Activated gamma-delta T cell treated with Interleukin-2 at 50 U/mL for 16 hours (primary cell): Measurements from ENCODE around the gene AGPAT1.
"Not testable (repeated sequence)": the region's sequence is repeated elsewhere in the genome, so short reads cannot be mapped to it uniquely, and the experiment has no call there.

ENCODE experiments used
- DNase-seq: peaks from one replicate; pipeline ENCODE4 v3.0.0-alpha.2; 2020

The AGPAT1 gene

GRCh38 chr6:32175711-32176475 is at the start of gene AGPAT1:
Gene AGPAT1 (minus strand): TSS chr6:32176084. CDS start chr6:32171496, 4,588 bp downstream.
- peak; percentile 97 for DNase-seq

- DNase-seq, result no peak
Observed at GRCh38 chr6:32224696-32225095, 48.8 kb upstream of the AGPAT1 start.

GRCh38 chr6:32223258-32224235 is 47.7 kb upstream of the AGPAT1 start, which contains the start of gene NOTCH4:
Gene NOTCH4 (minus strand): TSS chr6:32224067. CDS start chr6:32223928, 139 bp downstream.
- no peak for DNase-seq

DNA sequence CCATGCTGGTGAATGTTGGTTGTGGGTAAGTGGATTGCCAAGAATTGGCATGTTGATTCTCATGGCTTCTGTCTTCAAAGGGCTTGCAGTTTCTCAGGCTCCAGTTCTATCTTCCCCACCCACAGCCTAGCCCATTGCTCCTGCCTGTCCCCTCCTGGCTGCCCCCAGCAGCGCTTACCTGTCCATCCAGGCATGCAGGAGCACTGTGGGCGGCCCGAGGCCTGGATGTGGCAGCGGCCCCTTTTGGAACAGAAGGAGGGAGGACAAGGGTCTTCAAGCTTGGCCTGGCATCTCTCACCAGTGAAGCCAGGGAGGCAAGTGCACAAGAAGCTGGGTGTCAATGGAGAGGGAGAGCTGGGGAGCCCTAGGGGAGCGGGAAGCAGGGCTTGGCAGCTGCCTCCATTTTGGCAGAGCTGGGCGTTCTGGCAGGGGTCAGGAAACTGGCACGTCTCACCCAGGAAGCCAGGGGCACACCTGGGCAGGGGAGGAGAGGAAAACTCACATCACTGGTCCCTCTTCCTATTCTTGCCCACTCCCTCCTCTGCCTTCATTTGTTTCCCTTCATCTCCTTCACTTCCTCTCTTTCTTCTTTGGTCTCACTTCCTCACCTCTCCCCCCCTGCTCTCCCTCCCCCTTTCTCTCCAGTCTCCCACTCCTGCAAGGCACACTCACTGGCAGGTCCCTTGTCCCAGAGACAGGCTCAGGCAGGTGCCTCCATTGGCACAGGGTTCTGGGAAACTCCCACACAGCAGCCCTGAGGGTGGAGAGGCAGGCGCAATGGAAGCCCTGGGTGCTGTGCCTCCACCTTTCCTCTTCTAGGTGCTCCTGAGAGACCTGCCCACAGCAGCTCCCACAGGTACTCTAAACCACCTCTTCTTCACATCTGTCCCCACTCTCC is 46.7 kb upstream of the AGPAT1 start:
- DNase-seq, result no peak

DNA sequence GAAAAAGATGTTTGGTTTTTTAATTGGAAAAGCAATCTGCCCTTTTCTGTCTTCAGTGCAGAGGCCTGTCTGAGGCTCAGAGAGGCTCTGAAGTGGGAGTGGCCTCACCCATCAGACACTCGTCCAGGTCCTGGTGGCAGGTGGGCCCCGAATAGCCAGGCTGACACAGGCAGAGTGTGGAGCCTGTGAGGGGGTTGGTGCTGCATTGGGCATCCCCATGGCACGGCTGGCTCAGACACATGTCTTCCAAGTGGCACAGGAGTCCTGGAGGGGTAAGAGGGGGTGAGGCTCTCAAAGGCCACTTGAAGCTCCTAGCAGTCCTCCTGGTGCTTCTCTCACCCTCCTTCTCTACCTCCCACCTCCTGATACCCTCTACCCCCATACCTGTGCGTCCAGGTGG is 44.1 kb upstream of the AGPAT1 start:
- DNase-seq, result no peak

DNA sequence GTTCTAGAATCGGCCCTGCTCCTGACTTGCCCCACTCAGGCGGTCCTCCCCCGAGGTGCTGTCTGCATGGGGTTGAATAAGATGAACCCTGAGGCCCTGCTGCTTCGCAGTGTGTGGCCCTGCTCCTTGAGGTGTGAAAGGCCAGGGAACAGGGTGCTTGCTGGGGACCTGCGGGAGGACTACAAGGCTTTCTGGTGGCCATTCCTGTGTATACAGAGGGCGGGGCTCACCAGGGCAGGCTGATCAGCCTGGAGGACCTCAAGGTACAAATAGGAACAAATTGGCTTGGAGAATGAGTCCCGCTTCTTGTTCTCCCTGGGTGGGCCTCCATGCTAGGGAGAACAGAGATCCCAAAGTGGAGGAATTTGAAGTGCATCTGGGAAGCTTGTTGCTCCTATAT is 42.3 kb upstream of the AGPAT1 start:
- no peak for DNase-seq

DNA sequence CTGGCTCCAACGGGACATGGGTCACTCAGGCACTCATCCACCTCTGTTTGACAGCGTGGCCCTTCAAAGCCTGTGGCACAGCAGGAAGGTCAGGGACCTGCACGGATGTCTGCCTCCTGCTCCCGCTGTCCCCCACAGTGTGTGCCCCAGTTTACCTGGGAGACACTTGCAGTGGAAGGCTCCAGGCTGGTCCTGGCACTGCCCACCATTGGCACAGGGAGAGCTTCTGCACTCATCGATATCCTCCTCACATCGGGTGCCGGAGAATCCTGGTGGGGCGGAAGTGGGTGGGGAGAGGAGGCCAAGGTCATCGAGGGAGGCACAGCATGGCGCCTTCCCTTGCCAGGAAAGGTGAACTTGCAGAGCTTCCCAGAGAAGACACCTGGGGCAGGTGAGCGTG is 41.1 kb upstream of the AGPAT1 start:
- no peak for DNase-seq

GRCh38 chr6:32216285-32216684 is 40.4 kb upstream of the AGPAT1 start:
- no peak for DNase-seq

DNA sequence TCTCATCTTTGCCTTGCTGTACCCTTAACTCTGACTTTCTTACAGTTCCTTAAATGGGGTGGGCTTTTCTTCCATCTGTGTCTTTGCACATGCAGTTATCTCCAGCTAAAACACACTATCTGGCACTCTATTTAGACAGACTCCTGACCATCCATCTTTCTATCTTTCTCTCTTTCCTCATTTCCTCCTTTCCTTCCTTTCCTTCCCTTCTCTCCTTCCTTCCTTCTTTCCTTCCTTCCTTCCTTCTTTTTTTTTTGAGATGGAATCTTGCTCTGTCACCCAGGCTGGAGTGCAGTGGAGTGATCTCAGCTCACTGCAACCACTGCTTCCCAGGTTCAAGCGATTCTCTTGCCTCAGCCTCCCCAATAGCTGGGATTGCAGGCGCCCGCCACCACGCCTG is 39.7 kb upstream of the AGPAT1 start:
- no peak for DNase-seq

- DNase-seq, result no peak
Observed at GRCh38 chr6:32214126-32214525, 38.2 kb upstream of the AGPAT1 start.

DNA sequence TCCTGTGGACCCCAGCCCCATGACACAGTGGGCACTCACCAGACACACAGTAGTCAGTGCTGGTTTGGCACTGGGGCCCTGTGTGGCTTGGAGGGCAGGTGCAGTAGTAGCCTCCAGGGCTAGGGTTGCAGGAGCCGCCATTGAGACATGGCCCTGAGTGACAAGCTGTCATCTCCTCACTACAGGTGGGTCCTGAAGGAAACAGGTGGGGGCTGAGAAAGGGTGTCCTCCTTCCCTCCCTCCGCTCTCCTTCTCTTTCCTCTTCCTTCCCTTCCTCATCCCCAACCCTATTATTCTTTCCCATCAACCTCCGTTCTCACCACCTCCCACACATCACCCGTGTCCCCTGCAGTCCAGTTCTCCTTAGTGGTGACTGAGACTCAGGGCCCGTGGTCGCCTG is 37.8 kb upstream of the AGPAT1 start:
- DNase-seq, result no peak

GRCh38 chr6:32212076-32212760 is 36.3 kb upstream of the AGPAT1 start:
- DNase-seq, result no peak

- DNase-seq, result not testable (repeated sequence)
Observed at GRCh38 chr6:32211432-32211831, 35.5 kb upstream of the AGPAT1 start.

- DNase-seq, result no peak
Observed at GRCh38 chr6:32210191-32210601, 34.3 kb upstream of the AGPAT1 start.

DNA sequence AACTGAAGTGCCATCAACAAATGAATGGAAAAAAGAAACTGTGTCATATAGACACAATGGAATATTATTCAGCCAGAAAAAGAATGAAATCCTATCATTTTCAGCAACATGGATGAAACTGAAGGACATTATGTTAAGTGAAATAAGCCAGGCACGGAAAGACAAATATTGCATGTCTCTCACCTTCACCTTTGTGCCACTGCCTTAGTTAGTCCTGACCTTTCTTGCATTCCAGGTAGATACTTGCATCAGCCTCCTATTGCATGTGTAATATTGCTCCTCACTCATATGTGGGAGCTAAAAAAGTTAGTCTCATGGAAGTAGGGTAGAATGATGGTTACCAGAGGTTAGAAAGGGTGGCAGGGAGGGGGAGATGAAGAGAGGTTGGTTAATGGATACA is 33.1 kb upstream of the AGPAT1 start:
- DNase-seq, result no peak

GRCh38 chr6:32204268-32204715 is 28.4 kb upstream of the AGPAT1 start:
- no peak for DNase-seq

DNA sequence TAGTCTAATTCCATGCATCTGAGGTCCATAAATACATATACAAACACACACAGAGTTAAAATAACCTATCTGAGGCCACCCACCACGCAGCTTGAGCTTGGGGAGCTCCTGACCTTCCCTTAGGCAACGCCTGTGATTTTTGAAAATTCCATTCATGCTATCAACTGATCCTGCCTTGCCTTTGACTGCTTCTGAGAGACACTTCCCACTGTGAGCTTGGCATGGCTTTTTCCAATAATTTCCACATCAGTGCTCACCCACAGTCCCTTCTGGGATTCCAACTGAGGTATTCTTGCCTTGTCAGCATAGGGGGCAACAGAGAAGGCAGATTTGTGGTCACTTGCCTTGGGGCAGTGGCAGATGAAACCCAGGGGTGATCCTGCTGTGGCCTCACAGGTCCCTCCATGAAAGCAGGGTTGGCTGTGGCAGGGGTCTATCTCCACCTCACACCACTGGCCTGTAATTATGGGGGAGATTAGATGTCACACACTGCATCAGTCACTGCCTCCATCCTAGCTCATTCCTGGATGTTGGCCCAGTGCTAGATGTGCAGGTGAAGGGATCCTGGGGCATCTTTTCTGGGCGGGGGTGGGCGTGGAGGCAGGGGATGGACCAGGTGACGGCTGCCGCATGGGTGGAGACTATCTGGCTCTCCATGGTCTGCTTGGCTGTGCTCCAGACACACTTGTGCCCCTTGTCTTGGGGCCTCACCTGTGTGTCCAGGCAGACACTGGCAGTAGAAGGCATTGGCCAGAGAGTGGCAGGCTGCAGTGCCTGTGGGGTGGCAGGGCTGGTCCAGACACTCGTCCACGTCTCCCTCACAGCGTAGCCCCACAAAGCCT is 27.8 kb upstream of the AGPAT1 start:
- DNase-seq, result no peak

DNA sequence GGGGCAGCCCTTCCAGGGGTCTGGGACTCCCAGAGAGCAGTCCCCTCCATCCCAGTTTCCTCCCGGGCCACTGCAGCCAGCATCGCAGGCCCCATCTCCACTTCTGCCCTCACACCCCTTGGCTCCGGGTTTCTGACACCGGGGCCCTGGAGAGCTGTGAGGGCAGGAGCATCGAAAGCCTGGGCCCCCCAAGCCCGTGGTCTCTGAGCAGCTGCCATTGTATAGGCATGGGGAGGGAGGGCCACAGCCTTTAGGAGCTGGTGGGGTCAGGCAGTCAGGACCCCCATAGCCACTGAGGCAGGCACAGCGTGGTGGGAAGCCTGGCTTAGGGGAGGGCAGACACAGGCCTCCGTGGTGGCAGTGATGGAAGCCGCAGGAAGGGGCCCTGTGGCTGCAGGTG is 26.3 kb upstream of the AGPAT1 start:
- no peak for DNase-seq

DNA sequence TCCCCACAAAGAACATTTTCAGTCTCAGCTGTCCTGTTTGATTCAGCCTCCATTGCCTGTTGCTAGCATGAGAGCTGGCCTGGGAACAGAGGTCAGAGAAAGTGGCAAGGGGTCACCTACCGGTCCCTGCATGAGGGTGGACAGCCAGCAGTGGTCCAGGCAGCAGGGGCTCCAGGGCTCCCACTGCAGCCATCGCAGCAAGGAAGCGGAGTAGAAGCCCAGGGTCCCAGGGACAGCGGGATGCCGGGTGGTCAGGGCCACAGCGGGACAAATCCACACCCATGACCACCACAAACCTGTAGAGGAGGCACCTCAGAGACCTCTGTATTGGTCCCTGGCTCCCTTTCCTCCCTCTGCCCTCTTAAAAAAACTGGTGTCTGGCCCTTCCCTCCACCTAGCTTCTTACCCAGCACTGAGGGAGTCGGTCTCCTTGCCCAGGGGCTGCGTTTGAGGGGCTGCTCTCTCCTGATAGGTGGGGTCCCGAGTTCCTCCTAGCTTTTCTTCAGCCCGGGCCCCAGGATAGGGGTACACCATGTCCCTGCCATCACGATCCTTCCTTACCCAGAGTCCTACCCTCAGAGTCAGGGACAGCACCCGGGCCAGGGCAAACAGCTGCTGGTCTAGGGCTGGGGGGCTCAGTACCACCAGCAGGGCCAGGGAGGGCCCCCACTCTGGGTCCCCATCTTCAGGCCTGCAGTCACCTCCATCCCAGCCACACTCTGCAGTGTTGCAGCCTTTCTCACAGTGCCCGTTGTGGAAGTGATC is 25.0 kb upstream of the AGPAT1 start:
- no peak for DNase-seq

DNA sequence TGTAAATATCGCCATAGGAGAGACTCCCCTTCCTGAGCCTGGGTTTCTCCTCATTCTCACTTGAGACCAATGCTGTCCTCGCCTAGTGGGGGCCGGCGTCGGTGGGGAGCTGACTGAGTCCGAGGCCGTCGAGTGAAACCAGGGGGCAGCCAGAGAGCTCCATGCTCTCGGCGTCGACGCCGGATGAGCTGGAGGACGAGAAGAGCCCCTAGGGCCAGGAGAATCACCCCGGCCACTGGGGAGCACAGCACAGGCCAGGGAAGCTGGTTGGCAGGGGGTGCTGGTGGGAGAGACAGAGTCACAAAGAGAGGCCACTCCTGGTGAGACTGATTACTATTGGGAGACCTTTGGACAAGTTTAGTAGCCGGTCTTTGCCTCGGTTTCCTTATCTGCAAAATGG is 23.0 kb upstream of the AGPAT1 start:
- DNase-seq, result no peak
